Panc1 (cell line): Measurements from ENCODE around the gene HAUS6. TPM values are rescaled to one million over a fixed set of nuclear protein-coding genes. Genes with fewer than 3 reads are reported as not detected.

Experiments
- ATAC-seq: fragments of 200-7000 bp; cut with Tn5 transposase; 2 replicates; pipeline ENCODE4 v1.9.1; 2020; ENCODE audit warnings: mild to moderate bottlenecking, moderate library complexity
- BruUV-seq: library from RNA; stranded (reverse); fragments of 400-500 nt; replicated peaks from 2 replicates; lab custom pipeline; 2021; lab: Mats Ljungman, UMichigan
- CTCF ChIA-PET: fragments of 300-600 bp; sonication (Branson Sonifier 250); formaldehyde crosslinking; loops from one replicate; lab custom pipeline; 2022; ENCODE audit warnings: antibody characterized with exemption; lab: Charles Lee
- POLR2A ChIA-PET: fragments of 300-600 bp; sonication (Branson Sonifier 250); formaldehyde crosslinking; loops from one replicate; lab custom pipeline; 2022; ENCODE audit warnings: antibody characterized with exemption; lab: Charles Lee
- DNase-seq: peaks from one replicate; pipeline ENCODE4 v3.0.0-alpha.2; 2010; ENCODE audit warnings: low read depth, low spot score
- H3K27ac ChIP-seq: 2 replicates; pipeline ENCODE4 v1.5.1; 2011; ENCODE audit warnings: mild to moderate bottlenecking, low read length, inconsistent platforms
- H3K27me3 ChIP-seq: fragments of 200-500 bp; sonication (Bioruptor generic); 2 replicates; pipeline ENCODE4 v1.6.0; 2014; ENCODE audit warnings: low read length, inconsistent platforms; ENCODE audit not compliant: control insufficient read depth, insufficient read depth
- H3K36me3 ChIP-seq: fragments of 200-500 bp; sonication (Bioruptor generic); 2 replicates; pipeline ENCODE4 v1.5.1; 2014; ENCODE audit warnings: inconsistent platforms, mild to moderate bottlenecking, low read length, moderate library complexity; ENCODE audit not compliant: control insufficient read depth, insufficient read depth
- H3K4me1 ChIP-seq: 2 replicates; pipeline ENCODE4 v1.5.1; 2011; ENCODE audit warnings: inconsistent platforms, mild to moderate bottlenecking, low read length, moderate library complexity; ENCODE audit not compliant: control insufficient read depth, insufficient read depth
- H3K4me3 ChIP-seq, 2 experiments: 2 replicates each; pipeline ENCODE4 v1.5.1; 2011 to 2012; ENCODE audit warnings: low read depth in 2 of 2, low read length in 2 of 2, mild to moderate bottlenecking in 2 of 2, inconsistent platforms in 1 of 2, moderate library complexity in 1 of 2
- H3K9me3 ChIP-seq: fragments of 200-500 bp; sonication (Bioruptor generic); 2 replicates; pipeline ENCODE4 v1.5.1; 2014; ENCODE audit warnings: low read depth, mild to moderate bottlenecking, inconsistent platforms, low read length, moderate library complexity; ENCODE audit not compliant: control insufficient read depth, insufficient read depth
- CTCF ChIP-seq: fragments of 450-650 bp; IDR thresholded peaks from 2 replicates; pipeline ENCODE4 v1.5.1; 2017; ENCODE audit warnings: mild to moderate bottlenecking
- POLR2AphosphoS5 ChIP-seq: IDR thresholded peaks from 2 replicates; pipeline ENCODE4 v1.6.1; 2012; ENCODE audit warnings: mild to moderate bottlenecking, low read depth, low read length, moderate library complexity
- REST ChIP-seq, 2 experiments: IDR thresholded peaks; 2 replicates each; pipeline ENCODE4 v1.6.1; 2011 to 2012; ENCODE audit warnings: low read depth in 2 of 2, control low read depth in 1 of 2, low read length in 1 of 2, mild to moderate bottlenecking in 1 of 2, moderate library complexity in 1 of 2; ENCODE audit not compliant: insufficient read depth in 1 of 2
- SIN3A ChIP-seq: IDR thresholded peaks from 2 replicates; pipeline ENCODE4 v1.6.1; 2012; ENCODE audit warnings: low read depth, mild to moderate bottlenecking, low read length, moderate library complexity, borderline replicate concordance; ENCODE audit not compliant: insufficient read depth
- TCF7L2 ChIP-seq: IDR thresholded peaks from 2 replicates; pipeline ENCODE4 v1.6.1; 2011; ENCODE audit warnings: mild to moderate bottlenecking, low read depth, low read length, inconsistent platforms
- in situ Hi-C: cut with HindIII; loops from 2 replicates; pipeline ENCODE4 v1.10.0; 2016; ENCODE audit warnings: low sequenced_read_pairs, low pct_unique_long_range_greater_than_20kb
- intact Hi-C: fragments of 100-400 bp; cut with micrococcal nuclease; formaldehyde crosslinking; loops from one replicate; pipeline ENCODE4 v1.10.0; 2022; ENCODE audit not compliant: unreplicated experiment
- total RNA-seq: library from RNA; stranded (reverse); gene quantifications from one replicate; pipeline ENCODE4 v1.2.1, GENCODE V29; 2021; ENCODE audit not compliant: unreplicated experiment

The HAUS6 gene
- total RNA-seq, 1 experiment from 2014 or later = 9.3 TPM

GRCh38 chr9:19032406-19032805, 70.3 kb downstream of the HAUS6 start:
- ATAC-seq (no peak), DNase-seq (no peak)
- Histone ChIP-seq H3K27me3 (no peaks in the 10 kb centered on the region), H3K27ac (no peak overlapping the region), H3K9me3 (no peaks in the 10 kb centered on the region), H3K4me3 (no peak overlapping the region), H3K4me1 (no peaks in the 10 kb centered on the region), H3K36me3 (no peaks in the 10 kb centered on the region)
- ChIA-PET POLR2A (no interaction called here), CTCF (no interaction called here)
- BruUV-seq = no TSS peak
- TF ChIP-seq CTCF (no peak), POLR2AphosphoS5 (no peak), REST (IDR thresholded peaks at IDR 0.05; ENCODE audit: insufficient read depth in 1 of 2, low read depth in 2 of 2, low read length in 1 of 2) (no peak)
- intact Hi-C loops (no loop called here), in situ Hi-C loops (no loop called here)

- Histone ChIP-seq H3K9me3 (no peaks in the 10 kb centered on the region), H3K27me3 (no peaks in the 10 kb centered on the region), H3K4me1 (no peaks in the 10 kb centered on the region), H3K4me3 (no peak overlapping the region), H3K36me3 (no peaks in the 10 kb centered on the region), H3K27ac (no peak overlapping the region)
- BruUV-seq = no TSS peak
- POLR2A ChIA-PET = no interaction called here
- DNase-seq (no peak), ATAC-seq (no peak)
- intact Hi-C loops = no loop called here
- CTCF ChIA-PET = no interaction called here
- TF ChIP-seq POLR2AphosphoS5 = no peak
- TF ChIP-seq CTCF = no peak
- TF ChIP-seq SIN3A = no peak
- no peak for TF ChIP-seq TCF7L2
- no peak for TF ChIP-seq REST (IDR thresholded peaks at IDR 0.05; ENCODE audit: insufficient read depth in 1 of 2, low read depth in 2 of 2, low read length in 1 of 2)
- in situ Hi-C loops = no loop called here
These were observed 71.8 kb downstream of the HAUS6 start for GRCh38 chr9:19030899-19031298.
